AG08395 (cell line): ENCODE measurements around the gene LY6G6F.
"Not testable (repeated sequence)": the region's sequence is repeated elsewhere in the genome, so short reads cannot be mapped to it uniquely, and the experiment has no call there.

Experiments
- DNase-seq: peaks from one replicate; pipeline ENCODE4 v3.0.0; 2012; ENCODE audit warnings: mixed read lengths, low spot score

Gene LY6G6F

DNA sequence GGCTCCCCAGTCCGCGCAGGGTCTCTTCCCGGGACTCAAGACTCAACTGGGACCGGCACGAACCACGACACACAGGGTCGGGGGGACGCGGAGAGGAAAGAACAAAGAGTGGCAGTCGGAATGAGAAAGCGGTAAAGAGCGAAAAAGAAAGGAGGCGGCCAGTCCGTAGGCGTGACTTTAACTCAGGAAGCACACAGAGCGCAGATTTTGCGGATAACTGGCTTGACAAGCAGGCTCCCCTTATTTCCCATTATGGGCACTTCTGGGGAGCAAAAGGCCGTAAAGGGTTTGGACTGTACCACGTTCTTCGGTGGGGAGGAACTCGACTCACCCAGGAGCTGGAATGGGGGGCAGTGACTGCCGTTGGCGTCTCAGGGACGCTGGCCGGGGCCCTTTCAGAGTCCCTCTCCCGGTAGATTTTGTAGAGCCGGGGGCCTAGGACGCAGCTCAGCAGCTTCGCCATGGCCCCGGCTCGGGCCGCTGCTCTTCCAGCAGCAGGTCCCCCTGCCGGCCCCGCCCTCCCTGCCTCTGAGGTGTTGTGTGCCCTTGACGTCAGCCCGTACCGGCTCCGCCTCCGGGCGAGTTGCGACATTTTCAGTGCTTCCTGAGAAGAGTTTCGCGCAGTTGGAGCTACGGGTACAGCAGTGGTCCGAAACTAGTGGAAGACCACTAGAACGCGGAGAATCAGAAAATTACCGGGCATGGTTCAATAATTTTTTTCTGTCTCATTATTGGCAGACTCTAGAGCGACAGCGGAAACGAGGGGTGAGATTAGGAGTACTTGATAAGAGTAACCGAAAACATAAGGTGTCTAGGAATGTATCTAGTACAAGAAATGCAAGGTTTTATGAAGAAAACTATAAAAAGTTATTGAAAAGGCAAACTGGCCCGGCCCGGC is 3.6 kb upstream of the LY6G6F start, which contains the start of gene ABHD16A:
TSS of gene ABHD16A (minus strand) at position 506 of the 898 bp plus-strand sequence. CDS start at position 463, 43 bp downstream.
- DNase-seq, result peak; percentile 99

DNA sequence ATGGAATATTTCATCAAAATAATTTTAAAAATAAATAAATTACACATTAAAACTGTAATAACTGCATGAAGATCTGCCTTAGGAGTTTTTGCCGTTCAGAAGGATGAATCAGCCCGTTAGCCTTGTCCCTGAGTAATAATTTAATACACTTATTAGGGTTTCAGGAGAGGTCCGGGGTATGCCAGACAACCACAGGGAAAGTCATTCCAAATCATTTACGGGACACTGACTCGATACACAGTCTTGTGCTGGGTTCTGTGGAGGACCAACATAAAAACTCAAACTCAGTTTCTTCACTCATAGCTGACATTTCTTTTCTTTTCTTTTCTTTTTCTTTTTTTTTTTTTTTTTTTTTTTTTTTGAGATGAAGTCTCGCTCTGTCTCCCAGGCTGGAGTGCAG is 735 bp upstream of the LY6G6F start:
- no peak for DNase-seq

DNA sequence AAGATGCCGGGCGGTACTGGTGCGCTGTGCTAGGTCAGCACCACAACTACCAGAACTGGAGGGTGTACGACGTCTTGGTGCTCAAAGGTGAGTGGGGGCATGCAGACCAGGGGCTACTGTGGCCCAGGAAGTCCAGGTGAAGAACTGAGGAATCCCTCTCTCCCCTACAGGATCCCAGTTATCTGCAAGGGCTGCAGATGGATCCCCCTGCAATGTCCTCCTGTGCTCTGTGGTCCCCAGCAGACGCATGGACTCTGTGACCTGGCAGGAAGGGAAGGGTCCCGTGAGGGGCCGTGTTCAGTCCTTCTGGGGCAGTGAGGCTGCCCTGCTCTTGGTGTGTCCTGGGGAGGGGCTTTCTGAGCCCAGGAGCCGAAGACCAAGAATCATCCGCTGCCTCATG is 1.0 kb downstream of the LY6G6F start:
- no peak for DNase-seq

DNA sequence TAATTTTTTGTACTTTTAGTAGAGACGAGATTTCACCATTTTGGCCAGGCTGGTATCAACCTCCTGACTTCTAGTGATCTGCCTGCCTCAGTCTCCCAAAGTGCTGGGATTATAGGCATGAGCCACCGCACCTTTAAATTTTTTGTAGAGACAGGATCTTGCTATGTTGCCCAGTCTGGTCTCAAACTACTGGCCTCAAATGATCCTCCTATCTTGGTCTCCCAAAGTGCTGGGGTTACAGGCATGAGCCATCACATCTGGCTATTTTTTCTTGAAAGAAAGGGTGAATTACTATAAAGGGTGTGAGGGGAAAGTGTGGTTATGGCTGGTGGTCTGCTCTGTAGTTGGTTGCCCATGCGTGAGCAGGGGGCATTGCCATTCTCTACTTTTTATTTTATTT is 1.6 kb downstream of the LY6G6F start:
- no peak for DNase-seq

DNA sequence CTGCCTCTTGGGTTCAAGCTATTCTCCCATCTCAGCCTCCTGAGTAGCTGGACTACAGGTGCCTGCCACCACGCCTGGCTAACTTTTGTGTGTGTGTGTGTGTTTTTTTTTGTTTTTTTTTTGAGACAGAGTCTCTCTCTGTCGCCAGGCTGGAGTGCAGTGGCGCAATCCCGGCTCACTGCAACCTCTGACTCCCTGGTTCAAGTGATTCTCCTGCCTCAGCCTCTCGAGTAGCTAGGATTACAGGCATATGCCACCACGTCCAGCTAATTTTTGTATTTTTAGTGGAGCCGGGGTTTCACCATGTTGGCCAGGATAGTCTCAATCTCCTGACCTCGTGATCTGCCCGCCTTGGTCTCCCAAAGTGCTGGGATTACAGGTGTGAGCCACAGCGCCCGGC is 2.5 kb downstream of the LY6G6F start:
- not testable (repeated sequence) for DNase-seq

DNA sequence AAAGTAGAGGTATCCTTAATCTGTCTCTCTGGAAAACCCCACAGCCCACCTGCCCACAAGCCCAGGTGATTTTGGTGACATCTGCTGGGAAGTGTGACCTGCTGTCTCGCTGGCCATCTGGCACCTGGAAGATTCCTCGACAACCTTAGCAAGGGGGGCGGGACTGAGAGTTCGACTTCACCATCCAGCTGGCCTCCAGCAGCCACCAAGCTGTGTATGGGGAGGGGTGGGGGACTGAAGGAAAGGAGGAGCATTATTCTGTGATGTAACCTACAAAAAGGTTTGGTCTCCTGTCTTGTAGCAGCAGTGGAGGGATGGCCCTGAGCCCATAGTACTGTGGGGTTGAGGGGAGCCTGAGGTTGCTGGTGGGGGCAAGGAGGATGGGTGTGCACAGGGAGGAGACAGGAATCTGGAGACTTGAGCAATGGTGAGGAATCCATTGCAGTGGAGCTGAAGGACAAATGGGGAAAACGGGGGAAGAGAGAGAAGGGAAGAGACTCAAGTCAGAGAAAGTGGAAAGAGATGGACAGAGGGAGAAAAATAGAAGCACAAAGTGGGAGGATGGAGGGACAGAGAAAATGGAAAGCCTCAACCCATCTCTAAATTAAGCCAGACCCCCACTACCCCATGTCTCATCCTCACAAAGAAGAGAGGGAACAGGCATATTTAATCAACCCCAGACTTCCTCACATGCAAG is 4.0 kb downstream of the LY6G6F start:
- no peak for DNase-seq

DNA sequence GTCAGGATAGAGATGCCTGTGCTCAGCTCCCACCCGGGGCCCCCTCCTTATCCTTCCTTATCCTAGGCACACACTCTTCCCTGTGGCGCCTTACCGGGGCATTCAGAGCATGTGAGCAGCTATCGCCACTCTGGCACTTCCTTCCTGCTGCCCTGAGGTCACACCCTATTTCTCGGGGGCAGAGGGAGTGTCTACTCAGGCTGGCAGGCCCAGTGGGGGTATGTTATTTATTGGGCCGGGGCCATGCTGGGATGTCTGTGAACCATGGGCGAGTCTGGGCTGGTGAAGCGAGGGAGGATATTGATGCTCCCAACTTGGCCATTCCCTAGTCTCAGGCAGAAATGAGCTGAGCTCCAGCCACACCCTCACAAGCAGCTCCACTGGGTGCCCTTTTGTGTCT is 4.6 kb downstream of the LY6G6F start:
- no peak for DNase-seq

DNA sequence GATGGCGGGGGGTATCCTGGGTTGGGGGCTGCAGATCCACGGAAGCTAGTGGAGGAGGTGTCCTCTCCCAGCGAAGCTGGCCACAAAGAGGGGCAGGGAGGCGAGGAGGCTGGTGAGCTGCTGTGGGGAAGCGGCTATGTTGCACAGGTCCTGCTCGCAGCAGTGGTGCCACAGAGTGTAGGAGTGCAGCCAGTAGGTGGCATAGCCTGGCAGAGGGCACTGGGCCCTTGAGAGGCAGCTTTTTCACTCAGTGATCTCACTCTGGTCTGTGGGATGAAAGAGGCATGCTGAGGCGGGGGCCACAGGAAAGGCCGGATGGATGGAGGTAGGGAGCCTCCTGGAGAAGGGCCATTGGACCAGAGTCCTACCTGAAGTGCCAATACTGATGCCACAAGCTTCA is 5.6 kb downstream of the LY6G6F start:
- DNase-seq, result no peak

DNA sequence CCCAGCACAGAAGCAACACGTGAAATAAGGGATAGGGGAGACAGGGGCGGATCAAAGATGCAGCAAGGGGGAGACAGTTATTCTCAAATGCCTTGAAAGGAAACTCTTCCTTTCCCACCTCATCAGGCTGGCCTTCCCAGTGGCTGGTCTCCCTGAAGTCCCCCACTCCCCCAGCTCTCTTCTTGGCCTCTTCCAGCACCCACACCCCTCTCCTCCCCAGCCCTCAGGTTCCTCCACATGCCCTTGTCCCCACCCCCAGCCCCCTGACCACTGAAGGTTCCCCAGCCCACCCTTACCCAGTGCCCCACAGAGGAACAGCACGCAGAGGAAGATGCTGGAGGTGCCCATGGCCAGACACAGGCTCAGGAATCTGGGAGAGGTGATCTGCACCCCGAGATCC is 6.8 kb downstream of the LY6G6F start:
- no peak for DNase-seq

DNA sequence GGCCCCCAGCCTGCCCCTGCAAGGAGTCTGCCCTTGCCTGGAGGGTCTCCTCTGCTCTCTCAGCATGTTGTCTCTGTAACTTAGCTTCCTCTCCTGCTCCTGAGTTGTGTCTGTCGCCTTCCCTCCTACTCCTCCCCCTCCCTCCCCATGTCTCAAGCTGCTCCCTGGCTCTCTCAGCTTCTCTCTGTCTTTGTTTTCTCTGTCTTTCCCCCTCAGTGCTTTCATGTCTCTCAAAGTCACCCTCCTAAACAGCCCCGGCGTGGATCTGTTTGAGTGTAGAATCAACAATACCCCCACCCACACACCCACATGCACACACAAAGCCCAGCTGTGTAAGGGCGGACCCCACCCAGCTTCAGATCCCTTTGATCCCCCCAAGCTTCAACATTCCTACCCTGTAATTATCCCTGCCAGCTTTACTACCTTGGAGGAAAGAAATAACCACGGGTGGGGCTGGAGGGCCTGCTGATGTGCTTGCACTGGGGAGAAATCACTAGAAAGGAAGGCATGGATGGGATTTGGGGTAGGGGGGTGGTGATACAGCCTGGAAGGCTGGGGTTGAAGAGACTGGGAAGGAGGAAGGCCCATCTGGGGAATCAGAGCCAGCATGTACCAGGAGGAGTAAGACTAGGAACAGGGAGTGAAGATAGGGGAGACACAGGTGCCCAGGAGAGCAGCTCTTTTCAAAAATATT is 7.5 kb downstream of the LY6G6F start:
- no peak for DNase-seq

DNA sequence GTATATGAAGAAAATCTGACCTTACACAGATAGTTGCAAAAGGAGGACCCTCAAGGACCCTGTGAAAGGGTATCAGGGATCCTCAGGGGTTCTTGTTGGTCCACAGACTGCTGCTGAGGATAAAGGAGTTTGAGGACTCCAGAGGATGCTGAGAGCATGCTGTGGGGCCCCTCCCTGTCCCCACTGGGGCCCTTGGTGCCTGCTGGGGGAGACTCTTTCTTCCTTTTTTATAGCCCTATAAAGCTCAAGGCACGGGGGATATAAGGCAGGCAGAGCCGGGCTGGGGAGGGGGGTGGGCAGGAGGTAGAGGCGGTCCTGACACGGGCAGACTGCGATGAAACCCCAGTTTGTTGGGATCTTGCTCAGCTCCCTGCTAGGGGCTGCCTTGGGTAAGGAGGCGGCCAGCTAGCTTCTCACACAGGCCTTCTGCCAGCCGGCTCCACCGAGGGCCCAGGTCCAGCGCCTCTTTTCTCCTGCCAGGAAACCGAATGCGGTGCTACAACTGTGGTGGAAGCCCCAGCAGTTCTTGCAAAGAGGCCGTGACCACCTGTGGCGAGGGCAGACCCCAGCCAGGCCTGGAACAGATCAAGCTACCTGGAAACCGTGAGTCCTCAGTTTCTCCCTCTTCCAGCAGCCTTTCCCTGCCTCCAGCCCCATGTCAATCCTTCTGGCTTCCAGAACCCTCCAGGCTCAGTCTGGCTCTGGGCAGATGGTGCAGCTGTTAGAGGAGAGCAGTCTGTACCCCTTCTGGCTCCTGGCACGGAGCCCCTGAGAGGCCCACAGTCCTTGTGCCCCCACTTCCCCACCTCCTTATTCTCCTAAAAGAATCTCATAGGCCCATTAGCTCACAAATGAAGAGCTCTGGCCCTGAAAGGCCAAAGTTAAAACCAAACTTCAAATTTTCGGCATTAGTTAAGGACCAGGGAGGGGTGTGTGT is 8.6 kb downstream of the LY6G6F start, which contains the start of gene LY6G6D:
TSS of gene LY6G6D (plus strand) at position 327 of the 937 bp plus-strand sequence. CDS start at position 335, 8 bp downstream.
- DNase-seq, result no peak

DNA sequence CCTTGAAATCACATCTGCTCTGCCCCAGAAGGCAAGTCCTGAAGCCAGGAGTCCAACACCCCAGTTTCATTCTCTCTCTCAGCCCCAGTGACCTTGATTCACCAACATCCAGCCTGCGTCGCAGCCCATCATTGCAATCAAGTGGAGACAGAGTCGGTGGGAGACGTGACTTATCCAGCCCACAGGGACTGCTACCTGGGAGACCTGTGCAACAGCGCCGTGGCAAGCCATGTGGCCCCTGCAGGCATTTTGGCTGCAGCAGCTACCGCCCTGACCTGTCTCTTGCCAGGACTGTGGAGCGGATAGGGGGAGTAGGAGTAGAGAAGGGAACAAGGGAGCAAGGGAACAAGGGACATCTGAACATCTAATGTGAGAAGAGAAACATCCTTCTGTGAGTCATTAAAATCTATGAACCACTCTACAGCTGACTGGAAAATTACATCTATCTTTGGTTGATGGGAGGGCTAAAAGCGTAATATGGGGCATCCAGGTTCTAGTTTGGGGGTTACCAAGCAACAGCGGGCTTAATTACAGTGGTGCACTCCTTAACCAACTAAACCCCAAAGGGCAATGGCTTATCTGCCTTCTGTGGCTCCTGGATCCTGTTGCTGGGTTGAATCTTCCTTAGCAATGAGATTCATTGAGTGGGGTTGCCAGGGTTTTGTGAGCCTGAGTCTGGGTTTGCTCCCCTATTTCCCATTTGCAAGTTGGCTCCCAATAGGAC is 11.0 kb downstream of the LY6G6F start:
- no peak for DNase-seq

DNA sequence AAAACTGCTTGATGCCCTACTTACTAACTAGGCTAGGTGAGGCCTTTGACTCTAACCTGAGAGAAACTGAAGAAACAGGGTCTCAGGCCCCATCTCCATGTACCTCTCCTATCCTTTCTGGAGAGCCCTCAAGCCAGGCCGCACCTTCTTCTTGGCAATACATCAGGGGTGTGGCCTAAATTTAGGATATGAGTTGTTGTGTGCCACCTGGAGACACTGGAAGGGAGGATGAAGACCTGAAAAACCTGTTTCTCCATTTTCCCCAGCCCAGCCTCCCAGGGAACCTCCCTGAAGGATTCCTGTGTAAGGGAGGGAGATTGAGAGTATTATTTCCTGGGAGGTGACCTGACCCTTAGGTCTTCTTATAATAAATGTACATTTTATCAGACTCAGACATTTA is 11.6 kb downstream of the LY6G6F start:
- no peak for DNase-seq

DNA sequence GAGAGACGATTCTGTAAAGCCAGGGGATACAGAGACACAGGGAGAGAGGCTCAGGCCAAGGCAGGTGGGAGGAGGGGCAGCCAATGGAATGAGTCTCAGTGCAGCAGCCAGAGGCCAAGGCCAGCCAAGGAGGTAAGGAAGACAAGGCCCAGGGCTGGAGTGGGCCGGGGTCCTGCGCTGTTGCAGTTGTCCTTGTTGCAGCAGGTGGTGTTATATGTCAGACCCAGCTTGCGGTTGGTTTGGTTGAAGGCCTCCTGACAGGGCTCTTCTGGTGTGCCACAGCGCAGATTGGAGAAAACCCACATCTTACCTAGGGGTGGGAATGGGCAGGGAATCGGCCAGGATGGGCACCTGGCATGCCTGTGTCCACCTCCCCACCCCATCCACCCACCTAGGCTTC is 12.3 kb downstream of the LY6G6F start:
- DNase-seq, result no peak

DNA sequence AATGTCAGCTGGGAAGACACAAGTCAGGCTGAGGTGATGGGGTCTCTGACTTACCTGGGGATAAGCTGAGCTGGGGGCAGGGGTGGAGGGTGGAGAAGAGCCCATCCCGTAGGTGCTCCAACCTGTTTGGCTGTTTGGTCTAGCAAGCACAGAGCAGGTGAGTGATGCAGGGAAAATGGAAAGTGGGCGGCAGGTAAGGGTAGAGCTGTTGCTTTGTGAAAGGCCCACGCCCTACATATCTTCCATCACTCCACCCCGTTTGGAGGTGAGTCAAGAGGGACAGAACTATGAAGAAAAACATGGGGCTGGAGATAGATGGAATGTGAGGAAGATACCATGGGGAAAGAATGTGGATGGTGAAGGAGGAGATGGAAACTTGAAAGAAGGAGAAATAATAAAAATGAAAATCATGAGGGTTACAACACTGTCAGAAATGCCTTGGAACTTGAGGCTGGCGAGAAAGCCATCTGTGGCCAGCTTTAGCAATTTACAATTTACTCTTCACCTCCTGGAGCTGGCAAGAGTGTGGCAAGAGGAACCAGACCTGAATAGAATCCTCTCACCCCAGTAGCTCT is 13.6 kb downstream of the LY6G6F start:
- DNase-seq, result no peak

DNA sequence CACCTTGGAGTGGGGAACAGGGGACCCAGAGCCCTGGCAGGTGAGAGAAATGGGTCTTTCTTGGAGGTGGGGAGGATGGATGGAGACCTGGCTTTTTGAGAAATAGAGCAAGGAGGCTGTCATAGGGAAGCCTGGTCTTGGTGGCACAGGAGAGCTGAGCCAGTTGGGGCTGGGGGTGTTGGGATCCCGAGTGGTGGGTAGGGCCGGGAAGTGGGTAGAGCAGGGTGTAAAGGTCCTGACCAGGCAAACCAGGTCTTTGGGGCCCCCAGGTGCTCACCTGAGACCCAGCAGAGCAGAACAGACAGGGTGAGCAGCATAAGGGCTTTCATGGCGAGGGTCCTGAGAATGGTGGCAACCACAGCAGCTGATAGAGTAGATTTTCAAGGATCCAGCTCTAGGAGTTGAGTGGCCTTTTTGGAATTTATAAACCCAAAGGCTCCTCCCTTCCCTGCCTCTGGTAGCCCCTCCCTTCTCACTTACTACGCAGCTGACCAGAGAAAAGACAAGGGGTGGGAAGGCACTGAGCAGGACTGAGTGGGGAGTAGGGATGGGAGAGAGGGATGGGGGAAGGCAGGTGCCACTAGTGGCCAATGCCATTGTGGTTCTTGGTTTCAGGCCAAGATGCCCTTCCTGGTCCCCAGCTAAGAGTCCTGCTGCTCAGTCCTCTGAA is 14.8 kb downstream of the LY6G6F start, which contains the start of gene LY6G6C:
TSS of gene LY6G6C (minus strand) at position 396 of the 670 bp plus-strand sequence. CDS start at position 329, 67 bp downstream.
- no peak for DNase-seq

DNA sequence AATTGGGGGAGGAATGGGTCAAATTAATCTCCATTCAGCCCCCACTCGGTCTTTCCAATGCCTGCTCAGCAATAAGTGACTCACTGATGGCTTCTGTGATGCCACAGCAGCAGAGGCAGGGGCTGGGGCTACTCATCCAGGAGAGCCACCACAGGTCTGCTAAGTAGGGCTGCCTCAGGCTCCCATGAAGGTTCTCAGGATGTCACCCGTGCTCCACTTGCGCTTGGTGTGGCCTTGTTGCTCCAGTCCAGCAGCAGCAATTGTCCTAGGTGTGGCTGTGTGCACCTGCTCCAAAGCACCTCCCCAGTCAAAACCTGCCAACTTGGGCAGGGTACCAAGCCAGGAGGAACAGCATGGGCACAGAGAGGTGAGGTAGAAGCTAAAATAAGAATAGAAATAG is 15.5 kb downstream of the LY6G6F start:
- no peak for DNase-seq

DNA sequence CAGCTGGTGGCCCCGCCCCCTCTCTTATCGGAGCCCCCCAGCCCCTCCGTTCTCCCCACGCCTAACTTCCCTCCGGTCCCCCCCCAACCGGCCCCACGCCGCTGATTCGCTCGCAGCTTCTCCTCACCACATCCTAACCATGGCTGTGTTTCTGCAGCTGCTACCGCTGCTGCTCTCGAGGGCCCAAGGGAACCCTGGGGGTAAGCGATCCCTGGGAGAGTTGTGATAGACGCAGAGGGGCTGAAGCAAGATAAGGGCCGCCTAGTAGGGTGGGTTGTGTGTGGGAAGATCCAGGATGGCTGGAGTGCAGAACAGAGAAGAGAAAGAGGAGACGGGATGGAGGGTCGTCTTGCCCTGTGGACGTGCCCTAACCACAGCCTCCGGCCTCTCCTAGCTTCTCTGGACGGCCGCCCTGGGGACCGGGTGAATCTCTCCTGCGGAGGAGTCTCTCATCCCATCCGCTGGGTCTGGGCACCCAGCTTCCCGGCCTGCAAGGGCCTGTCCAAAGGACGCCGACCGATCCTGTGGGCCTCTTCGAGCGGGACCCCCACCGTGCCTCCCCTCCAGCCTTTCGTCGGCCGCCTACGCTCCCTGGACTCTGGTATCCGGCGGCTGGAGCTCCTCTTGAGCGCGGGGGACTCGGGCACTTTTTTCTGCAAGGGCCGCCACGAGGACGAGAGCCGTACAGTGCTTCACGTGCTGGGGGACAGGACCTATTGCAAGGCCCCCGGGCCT is 16.7 kb downstream of the LY6G6F start, which contains the start of gene MPIG6B:
TSS of gene MPIG6B (plus strand) at position 129 of the 735 bp plus-strand sequence. CDS start at position 140, 11 bp downstream.
- no peak for DNase-seq
